Keratinocyte (primary cell): ENCODE results near the gene MRAP.

Experiments used
- CTCF ChIP-seq, 3 experiments: IDR thresholded peaks in 1 of 3; conservative IDR thresholded peaks in 1 of 3; optimal IDR thresholded peaks in 1 of 3; 2 replicates in 2 of 3; 3 replicates in 1 of 3; pipeline versions ENCODE3 to v1.5.1; 2011; ENCODE audit warnings: low read length in 3 of 3, mild to moderate bottlenecking in 3 of 3, moderate library complexity in 2 of 3, control low read depth in 1 of 3, inconsistent platforms in 1 of 3; ENCODE audit not compliant: insufficient read depth in 2 of 3; ENCODE audit errors: extremely low read depth in 1 of 3
- EZH2 ChIP-seq: IDR thresholded peaks from one replicate; pipeline ENCODE4 v1.6.1; 2012; ENCODE audit warnings: inconsistent platforms, mild to moderate bottlenecking, low read length, moderate library complexity

GRCh38 chr21:32350981-32351380, 52.3 kb downstream of the MRAP start:
- TF ChIP-seq CTCF (optimal IDR thresholded peaks at IDR 0.05 in 1 of 3, IDR thresholded peaks at IDR 0.05 in 1 of 3, conservative IDR thresholded peaks at IDR 0.05 in 1 of 3; ENCODE audit: extremely low read depth in 1 of 3, insufficient read depth in 2 of 3, low read length in 3 of 3) (no peak), EZH2 (no peak)
